WERI-Rb-1 (cell line): Measurements from ENCODE around the gene DNAJC9.

Experiments used
- DNase-seq: peaks from one replicate; pipeline ENCODE4 v3.0.0-alpha.2; 2020
- H3K27ac ChIP-seq: fragments of 250-450 bp; sonication (Bioruptor Pico); 2 replicates; pipeline ENCODE4 v1.5.1; 2020; ENCODE audit warnings: mild to moderate bottlenecking, moderate library complexity
- H3K27me3 ChIP-seq: fragments of 250-450 bp; sonication (Bioruptor Pico); 2 replicates; pipeline ENCODE4 v1.5.1; 2021; ENCODE audit warnings: mild to moderate bottlenecking, low read depth, moderate library complexity; ENCODE audit not compliant: insufficient read depth, severe bottlenecking
- H3K36me3 ChIP-seq: fragments of 250-450 bp; sonication (Bioruptor Pico); 2 replicates; pipeline ENCODE4 v1.5.1; 2020; ENCODE audit warnings: mild to moderate bottlenecking, moderate library complexity
- H3K4me3 ChIP-seq: 2 replicates; pipeline ENCODE4 v1.5.1; 2011; ENCODE audit warnings: low read depth, mild to moderate bottlenecking, control low read depth, low read length
- H3K9me3 ChIP-seq: fragments of 250-450 bp; sonication (Bioruptor Pico); 2 replicates; pipeline ENCODE4 v1.5.1; 2021; ENCODE audit warnings: mild to moderate bottlenecking, moderate library complexity; ENCODE audit not compliant: severe bottlenecking
- TF ChIP-seq, protein P1 (sequence below): IDR thresholded peaks from 2 replicates; pipeline ENCODE4 v1.5.1; 2011; ENCODE audit warnings: low read depth, mild to moderate bottlenecking, control low read depth, inconsistent platforms, low read length

DNAJC9 gene

GRCh38 chr10:73232887-73233286 lies 14.2 kb downstream of the DNAJC9 start:
- Histone ChIP-seq H3K27ac (no peak overlapping the region), H3K9me3 (no peaks in the 10 kb centered on the region), H3K27me3 (no peaks in the 10 kb centered on the region), H3K4me3 (no peak overlapping the region), H3K36me3 (peaks cover 39% of the 10 kb centered on the region)
- DNase-seq, result peak; percentile 22
- TF ChIP-seq, protein P1, sequence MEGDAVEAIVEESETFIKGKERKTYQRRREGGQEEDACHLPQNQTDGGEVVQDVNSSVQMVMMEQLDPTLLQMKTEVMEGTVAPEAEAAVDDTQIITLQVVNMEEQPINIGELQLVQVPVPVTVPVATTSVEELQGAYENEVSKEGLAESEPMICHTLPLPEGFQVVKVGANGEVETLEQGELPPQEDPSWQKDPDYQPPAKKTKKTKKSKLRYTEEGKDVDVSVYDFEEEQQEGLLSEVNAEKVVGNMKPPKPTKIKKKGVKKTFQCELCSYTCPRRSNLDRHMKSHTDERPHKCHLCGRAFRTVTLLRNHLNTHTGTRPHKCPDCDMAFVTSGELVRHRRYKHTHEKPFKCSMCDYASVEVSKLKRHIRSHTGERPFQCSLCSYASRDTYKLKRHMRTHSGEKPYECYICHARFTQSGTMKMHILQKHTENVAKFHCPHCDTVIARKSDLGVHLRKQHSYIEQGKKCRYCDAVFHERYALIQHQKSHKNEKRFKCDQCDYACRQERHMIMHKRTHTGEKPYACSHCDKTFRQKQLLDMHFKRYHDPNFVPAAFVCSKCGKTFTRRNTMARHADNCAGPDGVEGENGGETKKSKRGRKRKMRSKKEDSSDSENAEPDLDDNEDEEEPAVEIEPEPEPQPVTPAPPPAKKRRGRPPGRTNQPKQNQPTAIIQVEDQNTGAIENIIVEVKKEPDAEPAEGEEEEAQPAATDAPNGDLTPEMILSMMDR, result peak; percentile 43

DNA sequence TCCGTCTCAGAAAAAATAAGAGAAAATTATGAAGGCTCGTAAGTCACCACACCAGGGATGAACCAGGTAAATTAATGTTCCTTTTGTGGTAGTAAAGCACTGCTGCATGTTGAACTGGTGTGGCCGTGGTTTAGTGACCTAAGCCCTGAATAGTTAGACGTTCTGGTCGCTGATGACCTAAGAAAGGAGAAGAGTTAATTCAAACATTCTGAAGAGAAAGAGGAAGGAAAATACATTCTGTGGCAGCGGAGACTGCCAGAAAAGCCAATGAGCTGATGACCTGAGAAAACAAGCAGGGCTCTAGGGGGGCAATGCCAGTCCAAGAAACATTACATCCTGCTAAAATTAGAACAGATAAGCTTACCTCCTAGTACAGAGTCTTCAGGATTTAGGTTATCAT lies 17.5 kb downstream of the DNAJC9 start:
- TF ChIP-seq, protein P1, result no peak
- Histone ChIP-seq H3K27ac (no peak overlapping the region), H3K36me3 (peaks cover 19% of the 10 kb centered on the region), H3K9me3 (no peaks in the 10 kb centered on the region), H3K4me3 (no peak overlapping the region), H3K27me3 (no peaks in the 10 kb centered on the region)
- no peak for DNase-seq

DNA sequence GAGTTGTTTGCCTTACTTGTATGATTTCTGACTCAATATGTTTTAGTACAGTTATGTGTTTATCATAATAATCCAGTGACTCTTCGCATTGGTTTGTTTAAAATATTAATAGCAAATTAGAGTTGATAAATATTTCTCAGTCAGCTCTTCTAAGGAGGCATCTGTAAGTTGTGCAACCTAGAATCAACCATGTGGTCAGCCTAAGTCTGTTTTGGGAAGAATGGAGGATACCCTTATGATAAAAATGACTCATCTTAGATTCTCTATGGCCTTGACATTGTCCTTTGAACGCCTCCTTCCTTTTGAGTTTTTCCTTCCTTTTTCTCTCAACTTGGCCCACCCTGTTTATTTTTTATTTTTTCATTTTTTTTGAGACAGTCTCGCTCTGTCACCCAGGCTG lies 18.8 kb downstream of the DNAJC9 start:
- H3K9me3 ChIP-seq, result no peaks in the 10 kb centered on the region
- no peak overlapping the region for H3K27ac ChIP-seq
- H3K4me3 ChIP-seq, result no peak overlapping the region
- TF ChIP-seq, protein P1, result no peak
- H3K27me3 ChIP-seq, result no peaks in the 10 kb centered on the region
- peaks cover 6% of the 10 kb centered on the region for H3K36me3 ChIP-seq
- DNase-seq, result no peak

DNA sequence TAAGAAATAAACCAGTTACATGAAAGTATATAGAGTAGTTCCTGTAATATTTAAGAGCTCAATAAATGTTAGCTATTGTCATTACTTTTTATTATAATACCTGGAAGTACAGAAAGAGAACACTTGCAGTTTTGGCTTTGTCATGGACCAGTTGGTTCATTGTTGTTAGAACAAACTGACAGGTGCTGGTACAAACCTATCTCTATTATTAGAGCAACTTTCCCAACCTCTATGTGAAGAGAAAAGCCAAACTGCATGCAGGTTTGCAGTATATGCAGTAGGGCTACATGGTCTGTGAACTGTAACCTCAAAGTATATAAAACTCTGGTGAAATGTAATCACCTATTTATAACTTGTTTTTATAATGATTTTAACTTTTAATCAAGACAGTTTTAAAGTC lies 20.4 kb downstream of the DNAJC9 start:
- Histone ChIP-seq H3K27me3 (no peaks in the 10 kb centered on the region), H3K4me3 (no peak overlapping the region), H3K9me3 (no peaks in the 10 kb centered on the region), H3K27ac (no peak overlapping the region), H3K36me3 (peaks cover 5% of the 10 kb centered on the region)
- TF ChIP-seq, protein P1, result no peak
- DNase-seq, result no peak

DNA sequence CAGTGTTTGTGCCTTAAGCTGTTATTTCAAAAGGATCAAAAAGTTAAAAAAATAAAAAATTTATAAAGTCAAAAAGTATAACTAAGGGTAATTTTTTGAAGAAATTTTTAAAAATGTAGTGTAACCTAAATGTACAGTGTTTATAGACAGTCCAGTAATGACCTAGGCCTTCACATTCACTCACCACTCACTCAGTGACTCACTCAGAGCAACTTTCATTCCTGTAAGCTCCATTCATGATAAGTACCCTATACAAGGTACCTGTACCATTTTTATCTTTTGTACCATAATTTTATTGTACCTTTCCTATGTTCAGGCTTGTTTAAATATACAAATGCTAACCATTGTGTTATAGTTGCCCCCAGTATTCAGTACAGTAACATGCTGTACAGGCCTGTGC lies 21.5 kb downstream of the DNAJC9 start:
- no peak overlapping the region for H3K27ac ChIP-seq
- no peak overlapping the region for H3K4me3 ChIP-seq
- no peaks in the 10 kb centered on the region for H3K27me3 ChIP-seq
- TF ChIP-seq, protein P1, result no peak
- H3K9me3 ChIP-seq, result no peaks in the 10 kb centered on the region
- DNase-seq, result no peak
- peaks cover 2% of the 10 kb centered on the region; the same call in 1 of the 2 replicates for H3K36me3 ChIP-seq

DNA sequence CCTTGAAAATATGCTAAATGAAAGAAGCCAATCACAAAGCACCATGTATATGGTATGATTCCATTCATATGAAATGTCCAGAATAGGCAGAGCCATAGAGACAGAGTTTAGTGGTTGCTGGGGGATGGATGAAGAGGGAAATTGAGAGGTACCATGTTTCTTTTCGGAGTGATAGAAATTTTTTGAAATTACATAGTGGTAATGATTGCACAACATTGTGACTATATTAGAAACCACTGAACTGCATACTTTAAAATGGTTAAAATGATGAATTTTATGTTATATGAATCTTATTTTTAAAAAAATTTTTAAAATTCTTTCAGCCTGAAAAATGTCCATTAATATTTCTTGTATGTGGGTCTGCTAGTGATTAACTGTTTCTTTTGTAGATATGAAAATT lies 26.1 kb downstream of the DNAJC9 start:
- TF ChIP-seq, protein P1, result no peak
- peaks cover 7% of the 10 kb centered on the region for H3K36me3 ChIP-seq
- H3K27ac ChIP-seq, result no peak overlapping the region
- H3K27me3 ChIP-seq, result no peaks in the 10 kb centered on the region
- no peak for DNase-seq
- H3K9me3 ChIP-seq, result no peaks in the 10 kb centered on the region
- no peak overlapping the region for H3K4me3 ChIP-seq
